Renal cortex interstitium (tissue), 11 donors: ENCODE measurements around the gene MAP10. TPM values are rescaled to one million over a fixed set of nuclear protein-coding genes. Genes with fewer than 3 reads are reported as not detected.

Experiments
- DNase-seq, 11 donors: peaks; one replicate each; pipeline ENCODE4 v3.0.0-alpha.2; 2013; ENCODE audit warnings: low read depth in 9 of 11, low spot score in 4 of 11; ENCODE audit errors: extremely low read depth in 1 of 11
- polyA plus RNA-seq, 3 donors: library from polyadenylated mRNA; unstranded; fragments of 120-200 nt; gene quantifications; one replicate each; pipeline ENCODE4 v1.2.1, GENCODE V29; 2013; ENCODE audit not compliant: insufficient read length in 3 of 3

MAP10 gene
- polyA plus RNA-seq, 3 donors = 5.8 to 7.3 (median 6.4) TPM

- DNase-seq = no peak
Measured at GRCh38 chr1:232788235-232788872, 16.9 kb upstream of the MAP10 start.

DNA sequence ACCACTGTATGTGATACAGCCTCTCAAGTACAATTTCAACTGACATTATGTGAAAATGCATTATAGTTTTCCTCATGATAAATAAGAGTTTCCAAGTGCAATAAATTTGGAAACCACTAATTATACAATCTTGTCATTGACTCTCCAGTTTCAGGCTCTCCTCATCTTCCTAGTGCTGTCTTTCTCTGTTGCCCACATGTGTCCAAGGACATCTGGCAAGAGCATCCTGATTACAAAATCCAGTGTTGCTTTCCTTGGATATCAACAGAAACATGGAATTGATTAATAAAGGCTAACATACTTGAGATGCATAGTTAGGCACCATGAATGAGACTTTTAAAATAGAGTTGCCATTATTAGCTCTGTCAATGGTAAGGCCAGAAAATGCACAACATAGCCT lies 15.6 kb upstream of the MAP10 start:
- no peak for DNase-seq

GRCh38 chr1:232792949-232793348 lies 12.3 kb upstream of the MAP10 start:
- no peak for DNase-seq

DNA sequence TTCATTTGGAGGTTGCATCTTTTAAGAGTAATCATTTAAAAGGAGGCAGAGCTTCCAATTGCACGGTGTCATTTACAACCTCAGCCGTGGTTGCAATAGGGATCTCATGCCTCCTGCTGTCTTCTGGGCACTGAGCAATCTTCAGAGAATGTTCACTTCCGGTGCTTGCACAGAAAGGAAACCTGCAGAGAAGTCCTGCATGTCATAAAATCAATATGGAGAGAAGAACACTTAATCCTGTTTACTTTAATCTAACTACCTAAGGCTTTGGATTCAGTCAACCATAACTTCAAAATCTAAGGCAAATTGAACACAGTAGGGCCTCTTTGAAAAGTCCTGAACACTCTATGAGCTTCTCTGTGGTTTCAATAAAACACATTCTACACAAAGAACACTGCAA lies 11.3 kb upstream of the MAP10 start:
- no peak for DNase-seq

- DNase-seq = no peak
Measured at GRCh38 chr1:232795497-232796053, 9.6 kb upstream of the MAP10 start.

DNA sequence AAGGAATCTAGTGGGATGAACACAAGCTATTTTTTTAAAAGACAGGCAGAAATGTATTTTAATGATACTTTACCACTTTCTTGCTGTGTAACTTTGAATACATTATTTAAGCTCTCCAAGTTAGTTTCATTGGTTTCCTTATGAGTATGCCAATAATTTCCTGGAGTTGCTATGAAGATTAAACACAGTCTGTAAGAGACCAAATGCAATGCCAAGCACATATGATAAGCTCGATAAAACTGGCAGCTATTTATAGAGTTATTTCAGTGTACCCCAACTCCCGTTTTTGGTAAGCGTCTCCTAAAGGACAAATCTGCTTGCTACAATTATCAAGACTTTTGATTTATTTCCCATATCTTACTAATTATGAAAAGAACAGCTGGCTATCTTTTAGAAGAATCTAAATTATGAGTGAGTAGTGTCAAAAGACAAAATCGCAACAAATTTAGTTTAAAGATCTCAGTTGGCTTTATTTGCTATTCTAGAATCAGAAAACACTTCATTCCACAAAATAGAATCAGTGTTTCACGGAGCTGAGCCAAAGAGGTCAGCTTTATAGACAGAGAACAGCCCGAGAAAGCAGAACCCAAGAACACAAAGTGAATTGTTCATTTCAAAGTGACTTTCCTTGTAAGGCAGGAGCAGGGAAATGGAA lies 7.2 kb upstream of the MAP10 start:
- no peak for DNase-seq

DNA sequence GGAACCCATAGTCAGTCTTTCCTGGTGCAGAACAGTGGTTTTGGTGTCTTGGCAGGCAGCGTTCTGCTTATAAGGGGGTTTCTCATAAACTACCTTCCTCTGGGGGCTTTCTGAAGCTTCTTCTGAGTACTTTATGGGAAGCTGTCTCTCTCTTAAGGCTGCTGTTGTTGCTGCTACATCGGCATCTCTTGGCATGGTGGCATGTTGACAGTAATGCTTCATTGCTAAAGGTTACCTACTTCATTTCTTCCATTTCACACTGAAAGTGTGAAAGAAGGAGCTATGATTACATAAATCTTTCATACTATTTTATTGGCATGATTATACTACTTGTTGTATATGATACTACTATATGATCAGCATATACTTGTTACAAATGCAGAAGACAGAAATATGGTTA lies 6.3 kb upstream of the MAP10 start:
- no peak for DNase-seq

DNA sequence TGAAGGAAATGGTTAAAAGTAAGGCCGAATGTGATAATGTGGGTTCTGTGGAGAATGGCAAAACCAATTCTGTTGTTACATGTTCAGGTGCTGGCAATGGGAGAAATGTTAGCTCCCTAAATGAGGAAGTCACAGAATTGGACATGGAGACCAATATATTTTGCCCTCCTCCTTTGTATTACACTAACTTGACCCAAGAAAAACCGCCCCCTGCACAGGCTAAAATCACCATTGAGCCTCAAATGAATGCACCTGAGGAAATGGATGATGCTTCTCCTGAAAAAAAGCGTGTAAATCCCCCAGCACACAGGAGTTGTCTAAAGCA lies 932 bp downstream of the MAP10 start:
- DNase-seq = no peak

DNA sequence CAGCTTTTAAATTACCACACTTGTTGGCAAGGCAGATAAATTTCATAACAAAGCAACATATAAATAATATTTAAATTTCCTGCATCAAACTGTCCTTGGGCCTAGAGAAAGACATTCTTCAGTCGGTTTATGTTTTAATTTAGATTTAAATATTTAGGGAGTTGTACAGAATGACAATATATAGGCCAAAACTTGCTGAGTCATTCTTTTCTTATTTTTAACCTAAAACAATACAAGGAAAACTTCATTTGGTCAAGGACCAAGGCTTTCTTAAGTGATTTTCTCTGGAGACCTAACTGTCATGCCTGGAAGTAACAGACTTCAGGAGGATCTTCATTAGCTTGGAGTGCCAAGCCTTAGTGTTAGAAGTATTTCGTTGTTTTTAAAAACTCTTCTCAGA lies 5.6 kb downstream of the MAP10 start:
- DNase-seq = no peak

- no peak for DNase-seq
Measured at GRCh38 chr1:232812560-232812959, 7.3 kb downstream of the MAP10 start.

DNA sequence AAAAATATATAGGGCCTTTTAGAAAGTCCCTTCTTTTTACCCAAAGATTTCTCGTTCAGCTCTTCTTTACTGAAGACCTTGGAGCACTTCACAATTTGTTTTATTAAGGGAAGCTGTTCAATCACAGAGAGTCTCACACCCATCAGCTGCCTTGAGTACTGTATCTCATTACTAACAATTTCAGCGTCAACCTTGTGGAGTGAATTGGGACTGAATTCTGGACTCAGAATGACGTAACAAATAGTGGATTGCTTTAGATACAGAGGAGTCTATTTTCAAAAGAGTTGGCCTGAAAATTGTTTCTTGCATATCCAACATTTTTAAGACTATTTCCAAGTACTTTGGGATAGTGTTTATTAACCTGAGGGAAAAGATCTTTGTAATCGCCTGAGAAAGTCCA lies 7.9 kb downstream of the MAP10 start:
- no peak for DNase-seq

GRCh38 chr1:232813760-232814159 lies 8.5 kb downstream of the MAP10 start:
- no peak for DNase-seq

DNA sequence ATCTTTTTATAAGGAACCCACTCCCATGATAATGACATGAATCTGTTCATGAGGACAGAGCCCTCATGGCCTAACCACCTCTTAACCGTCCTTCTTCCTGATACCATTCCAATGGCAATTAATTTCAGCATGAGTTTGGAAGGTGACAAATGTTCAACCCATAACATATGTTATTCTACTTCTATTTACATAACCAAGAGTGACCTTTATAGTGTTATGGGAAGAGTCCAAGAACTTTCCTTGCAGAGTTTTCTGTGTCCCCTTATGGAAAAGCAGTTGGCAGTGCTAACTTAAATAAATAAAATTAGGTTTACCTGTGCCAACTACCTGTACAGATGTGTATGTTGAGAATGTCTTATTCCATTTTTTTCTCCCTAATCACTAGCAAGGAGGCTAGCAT lies 11.1 kb downstream of the MAP10 start:
- DNase-seq = no peak

GRCh38 chr1:232818040-232818439 lies 12.8 kb downstream of the MAP10 start:
- no peak for DNase-seq

DNA sequence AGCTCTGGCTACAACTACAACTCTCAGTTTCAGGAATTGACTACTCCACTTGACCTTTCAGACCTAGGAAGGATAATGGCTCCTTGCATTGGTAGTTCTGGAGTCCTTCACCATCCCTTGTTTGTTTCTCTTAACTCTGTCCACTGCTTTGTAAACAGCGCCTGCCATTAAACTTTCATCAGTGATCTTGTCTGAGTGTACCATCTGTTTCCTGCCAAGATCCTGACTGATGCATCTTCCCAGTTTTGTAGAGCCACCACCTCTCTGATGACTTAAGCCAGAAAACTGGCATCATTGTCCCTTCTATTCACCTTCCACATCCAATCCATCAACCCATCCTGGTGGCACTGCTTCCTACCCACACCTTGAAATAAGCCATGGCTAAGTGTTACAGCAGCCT lies 15.2 kb downstream of the MAP10 start:
- DNase-seq = no peak

- no peak for DNase-seq
Measured at GRCh38 chr1:232822530-232822929, 17.3 kb downstream of the MAP10 start.

DNA sequence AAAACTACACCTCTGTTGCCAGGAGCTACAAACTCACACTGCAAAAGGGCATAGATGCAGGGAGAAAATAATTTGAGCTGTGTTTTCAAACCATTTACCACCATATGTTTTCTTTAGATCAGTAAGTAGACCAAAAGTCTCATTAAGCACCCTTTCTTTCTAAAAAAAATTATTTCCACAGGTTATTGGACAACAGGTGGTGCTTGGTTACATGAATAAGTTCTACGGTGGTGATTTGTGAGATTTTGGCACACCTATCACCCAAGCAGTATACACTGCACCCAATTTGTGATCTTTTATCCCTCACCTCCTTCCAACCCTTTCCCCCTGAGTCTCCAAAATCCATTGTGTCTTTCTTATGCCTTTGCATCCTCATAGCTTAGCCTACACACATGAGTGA lies 21.1 kb downstream of the MAP10 start:
- DNase-seq = no peak

GRCh38 chr1:232830661-232831060 lies 25.4 kb downstream of the MAP10 start:
- DNase-seq = no peak

- no peak for DNase-seq
Measured at GRCh38 chr1:232831895-232832294, 26.7 kb downstream of the MAP10 start.

GRCh38 chr1:232834066-232834465 lies 28.9 kb downstream of the MAP10 start:
- peak in 1 of 11 donors; percentile 2 for DNase-seq

DNA sequence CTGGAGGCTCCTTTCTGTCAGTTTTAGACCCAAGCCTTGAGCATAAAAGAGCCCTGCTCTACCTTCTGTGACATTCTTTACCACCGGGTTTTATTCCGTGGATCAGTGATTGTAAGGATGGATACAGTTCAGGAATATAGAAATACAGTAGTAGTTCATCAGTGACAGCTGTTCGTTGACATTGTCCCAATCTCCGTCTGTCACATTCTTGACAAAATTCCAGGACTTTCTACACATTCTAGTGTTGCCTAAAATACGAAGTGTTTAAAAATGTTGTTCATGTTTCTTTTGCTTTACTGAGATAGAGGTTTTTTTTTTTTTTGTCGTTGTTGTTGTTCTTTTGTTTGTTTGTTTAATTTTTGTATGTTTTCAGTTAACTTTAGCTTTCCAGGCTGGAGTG lies 29.9 kb downstream of the MAP10 start:
- DNase-seq = no peak
